CD4-positive, alpha-beta T cell treated with Interleukin-1 beta for 1 hour (primary cell): ENCODE data around the gene SLC27A6.

Experiments used
- DNase-seq, 2 donors: peaks; one replicate each; pipeline ENCODE4 v3.0.0-alpha.2; 2020 to 2022

The SLC27A6 gene

GRCh38 chr5:129069292-129069691 lies 104.0 kb downstream of the SLC27A6 start:
- no peak for DNase-seq

- DNase-seq, result no peak
Measured at GRCh38 chr5:129073111-129073510, 107.8 kb downstream of the SLC27A6 start.

- DNase-seq, result no peak
Measured at GRCh38 chr5:129074903-129075302, 109.6 kb downstream of the SLC27A6 start.

- DNase-seq, result no peak
Measured at GRCh38 chr5:129077433-129078075, 112.3 kb downstream of the SLC27A6 start.

GRCh38 chr5:129078247-129078646 lies 113.0 kb downstream of the SLC27A6 start:
- DNase-seq, result no peak

- no peak for DNase-seq
Measured at GRCh38 chr5:129078660-129079059, 113.4 kb downstream of the SLC27A6 start.

GRCh38 chr5:129079496-129079895 lies 114.2 kb downstream of the SLC27A6 start:
- DNase-seq, result no peak

- no peak for DNase-seq
Measured at GRCh38 chr5:129080766-129081165, 115.5 kb downstream of the SLC27A6 start.

GRCh38 chr5:129082225-129083136 lies 117.2 kb downstream of the SLC27A6 start:
- no peak for DNase-seq
